ENCODE results near the gene UNC13A.

GRCh38 chr19:17682273-17682672 lies 5.9 kb downstream of the UNC13A start:
- TF ChIP-seq CTCF (IDR thresholded peaks at IDR 0.05; ENCODE audit: control extremely low read depth in 1 of 3, insufficient read depth in 1 of 3, low read depth in 1 of 3, low read length in 3 of 3) (no peak), JUN (IDR thresholded peaks at IDR 0.05; ENCODE audit: low read depth, low read length) (no peak), EGR1 (IDR thresholded peaks at IDR 0.05; ENCODE audit: borderline replicate concordance, low read depth, low read length) (no peak), CEBPB (IDR thresholded peaks at IDR 0.05; ENCODE audit: low read depth, low read length) (no peak), GTF2F1 (IDR thresholded peaks at IDR 0.05; ENCODE audit: borderline replicate concordance, low read depth, low read length) (no peak), POLR2A (IDR thresholded peaks at IDR 0.05; ENCODE audit: control extremely low read depth in 1 of 2, low read depth in 2 of 2, low read length in 2 of 2) (no peak), EP300 (IDR thresholded peaks at IDR 0.05; ENCODE audit: borderline replicate concordance in 1 of 2, low read depth in 2 of 2, low read length in 2 of 2) (no peak), POLR2AphosphoS5 (IDR thresholded peaks at IDR 0.05; ENCODE audit: low read depth, low read length) (no peak), MAX (IDR thresholded peaks at IDR 0.05) (no peak), PHF8 (conservative IDR thresholded peaks at IDR 0.05; ENCODE audit: low read depth, low read length) (no peak), TAF1 (IDR thresholded peaks at IDR 0.05; ENCODE audit: low read depth, low read length) (no peak), HDAC6 (IDR thresholded peaks at IDR 0.05; ENCODE audit: low read depth, low read length) (no peak)
